ENCODE data around the gene CETP. TPM values are rescaled to one million over a fixed set of nuclear protein-coding genes. Genes with fewer than 3 reads are reported as not detected.
A peak's percentile ranks its signal among the peaks of the same experiment; 100 is the strongest.

Gene CETP
- polyA plus RNA-seq, 1 donor (not counting 4 experiments of a cell fraction or from before 2014, with no cell fraction given) = not detected

DNA sequence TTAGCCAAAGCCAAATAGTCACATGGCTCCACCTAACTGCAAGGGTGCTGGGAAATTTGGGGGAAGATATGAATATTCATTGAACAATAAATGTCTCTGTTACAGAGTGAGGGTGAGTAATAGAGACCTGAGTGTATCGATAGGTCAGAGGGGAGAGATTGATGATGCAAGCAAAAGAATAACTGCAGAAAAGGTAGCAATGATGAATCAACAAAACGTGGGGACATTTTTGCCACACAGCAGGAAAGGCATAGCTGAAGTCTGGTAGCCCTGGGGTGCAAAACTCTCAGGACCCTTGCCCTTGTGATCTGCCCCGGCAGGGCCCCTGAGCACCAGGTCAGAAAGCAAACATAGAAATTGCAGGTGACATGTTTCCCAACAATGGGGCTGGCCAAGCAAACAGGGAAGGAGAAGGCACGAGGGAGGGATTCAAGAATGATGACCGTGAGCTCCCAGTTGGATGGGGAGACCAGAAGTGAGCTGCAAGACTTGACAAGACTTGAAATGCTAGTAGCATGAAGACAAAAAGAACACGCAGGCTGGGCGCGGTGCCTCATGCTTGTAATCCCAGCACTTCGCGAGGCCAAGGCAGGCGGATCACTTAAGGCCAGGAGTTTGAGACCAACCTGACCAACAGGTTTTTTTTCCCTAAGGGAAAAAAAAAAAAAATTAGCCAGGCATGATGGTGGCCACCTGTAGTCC lies 42.5 kb upstream of the CETP start:
- H3K27me3 ChIP-seq (ENCODE audit: control insufficient read depth, extremely low read depth, insufficient read depth, low read length) = no peaks in the 10 kb centered on the region
- H3K4me3 ChIP-seq (ENCODE audit: control insufficient read depth in 2 of 3, extremely low read depth in 1 of 3, insufficient read depth in 2 of 3, low read depth in 1 of 3, low read length in 3 of 3) = no peak overlapping the region
- H2AFZ ChIP-seq (ENCODE audit: control insufficient read depth, low read length) = peak overlapping the region; percentile 68
- DNase-seq (ENCODE audit: low read depth, low spot score) (no peak), FAIRE-seq (peak; percentile 48)
- no peaks in the 10 kb centered on the region for H3K9me3 ChIP-seq (ENCODE audit: control insufficient read depth, low read depth, low read length)
- H3K4me2 ChIP-seq (ENCODE audit: control insufficient read depth, extremely low read depth, insufficient read depth, low read depth, low read length) = peak overlapping the region; percentile 54
- H3K9ac ChIP-seq (ENCODE audit: control insufficient read depth, extremely low read depth, insufficient read depth, low read length) = no peak overlapping the region
- H4K20me1 ChIP-seq (ENCODE audit: control insufficient read depth, extremely low read depth, insufficient read depth, low read length) = no peaks in the 10 kb centered on the region
- H3K27ac ChIP-seq (ENCODE audit: control insufficient read depth, insufficient read depth, low read length) = no peak overlapping the region
- TF ChIP-seq CTCF (optimal IDR thresholded peaks at IDR 0.05 in 1 of 3, IDR thresholded peaks at IDR 0.05 in 1 of 3, conservative IDR thresholded peaks at IDR 0.05 in 1 of 3; ENCODE audit: extremely low read depth in 1 of 3, insufficient read depth in 2 of 3, low read length in 3 of 3) (no peak), EZH2 (IDR thresholded peaks at IDR 0.05; ENCODE audit: low read length) (no peak)
- dilution Hi-C loops (cut with MboI; ENCODE audit: extremely low pct_ligation_motif_present, low sequenced_read_pairs) = no loop called here
- no peaks in the 10 kb centered on the region for H3K79me2 ChIP-seq (ENCODE audit: control insufficient read depth, insufficient read depth, low read length)
- H3K9me1 ChIP-seq (ENCODE audit: control insufficient read depth, extremely low read depth, insufficient read depth, low read length) = no peaks in the 10 kb centered on the region
- peaks cover 11% of the 10 kb centered on the region for H3K4me1 ChIP-seq (ENCODE audit: control insufficient read depth, extremely low read depth, insufficient read depth, low read length)
- no peaks in the 10 kb centered on the region for H3K36me3 ChIP-seq (ENCODE audit: control insufficient read depth in 2 of 2, extremely low read depth in 1 of 2, insufficient read depth in 2 of 2, low read length in 2 of 2)

- dilution Hi-C loops (cut with MboI; ENCODE audit: extremely low pct_ligation_motif_present, low sequenced_read_pairs) = no loop called here
- Histone ChIP-seq H3K9me3 (ENCODE audit: control insufficient read depth, low read depth, low read length) (no peaks in the 10 kb centered on the region), H2AFZ (ENCODE audit: control insufficient read depth, low read length) (no peak overlapping the region), H3K27me3 (ENCODE audit: control insufficient read depth, extremely low read depth, insufficient read depth, low read length) (no peaks in the 10 kb centered on the region), H3K79me2 (ENCODE audit: control insufficient read depth, insufficient read depth, low read length) (no peaks in the 10 kb centered on the region), H3K9ac (ENCODE audit: control insufficient read depth, extremely low read depth, insufficient read depth, low read length) (no peak overlapping the region), H3K4me3 (ENCODE audit: control insufficient read depth in 2 of 3, extremely low read depth in 1 of 3, insufficient read depth in 2 of 3, low read depth in 1 of 3, low read length in 3 of 3) (no peak overlapping the region), H3K4me1 (ENCODE audit: control insufficient read depth, extremely low read depth, insufficient read depth, low read length) (peaks cover 11% of the 10 kb centered on the region), H3K4me2 (ENCODE audit: control insufficient read depth, extremely low read depth, insufficient read depth, low read depth, low read length) (no peak overlapping the region), H3K27ac (ENCODE audit: control insufficient read depth, insufficient read depth, low read length) (no peak overlapping the region), H4K20me1 (ENCODE audit: control insufficient read depth, extremely low read depth, insufficient read depth, low read length) (no peaks in the 10 kb centered on the region), H3K9me1 (ENCODE audit: control insufficient read depth, extremely low read depth, insufficient read depth, low read length) (no peaks in the 10 kb centered on the region), H3K36me3 (ENCODE audit: control insufficient read depth in 2 of 2, extremely low read depth in 1 of 2, insufficient read depth in 2 of 2, low read length in 2 of 2) (no peaks in the 10 kb centered on the region)
- no peak for TF ChIP-seq CTCF (optimal IDR thresholded peaks at IDR 0.05 in 1 of 3, IDR thresholded peaks at IDR 0.05 in 1 of 3, conservative IDR thresholded peaks at IDR 0.05 in 1 of 3; ENCODE audit: extremely low read depth in 1 of 3, insufficient read depth in 2 of 3, low read length in 3 of 3)
- no peak for TF ChIP-seq EZH2 (IDR thresholded peaks at IDR 0.05; ENCODE audit: low read length)
- no peak for FAIRE-seq
- DNase-seq (ENCODE audit: low read depth, low spot score) = no peak
Measured at GRCh38 chr16:56921571-56921970, 40.2 kb upstream of the CETP start.
